Cardiac fibroblast (primary cell): ENCODE results near the gene GREM1.
A peak's percentile ranks its signal among the peaks of the same experiment; 100 is the strongest.

ENCODE experiments used
- DNase-seq, 2 donors: peaks; one replicate each; pipeline versions ENCODE4 v3.0.0 to v3.0.0-alpha.2; 2010; ENCODE audit warnings: low read depth in 2 of 2
- H3K4me3 ChIP-seq, 2 donors: replicated peaks in 1 of 2; 1 replicate in 1 of 2; 2 replicates in 1 of 2; pipeline ENCODE4 v1.5.1; 2011; ENCODE audit warnings: low read depth in 2 of 2, low read length in 2 of 2, mild to moderate bottlenecking in 2 of 2, moderate library complexity in 1 of 2
- TF ChIP-seq, protein P1 (sequence below): IDR thresholded peaks from one replicate; pipeline ENCODE4 v1.5.1; 2011; ENCODE audit warnings: low read depth, mild to moderate bottlenecking, low read length, inconsistent platforms

GREM1 gene

DNA sequence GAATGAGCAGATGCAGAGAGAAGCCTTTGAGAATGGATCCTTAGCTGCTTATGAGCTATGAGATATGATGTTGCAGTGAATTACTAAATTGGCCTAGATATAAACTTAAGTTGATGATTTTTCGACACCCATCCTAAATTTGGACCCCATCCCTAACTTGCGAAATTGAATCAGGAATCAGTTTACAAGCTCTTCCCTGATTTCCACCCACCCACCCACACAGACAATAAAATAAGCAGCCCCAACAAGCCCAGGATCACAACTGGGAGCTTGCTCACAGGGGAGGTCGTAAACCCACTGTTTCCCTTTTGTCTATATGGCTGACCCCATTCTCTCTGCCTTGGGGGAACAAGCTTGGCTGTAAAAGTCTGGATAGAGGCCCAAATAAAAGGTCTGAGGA, 57.3 kb downstream of the GREM1 start:
- DNase-seq: no peak
- TF ChIP-seq, protein P1, sequence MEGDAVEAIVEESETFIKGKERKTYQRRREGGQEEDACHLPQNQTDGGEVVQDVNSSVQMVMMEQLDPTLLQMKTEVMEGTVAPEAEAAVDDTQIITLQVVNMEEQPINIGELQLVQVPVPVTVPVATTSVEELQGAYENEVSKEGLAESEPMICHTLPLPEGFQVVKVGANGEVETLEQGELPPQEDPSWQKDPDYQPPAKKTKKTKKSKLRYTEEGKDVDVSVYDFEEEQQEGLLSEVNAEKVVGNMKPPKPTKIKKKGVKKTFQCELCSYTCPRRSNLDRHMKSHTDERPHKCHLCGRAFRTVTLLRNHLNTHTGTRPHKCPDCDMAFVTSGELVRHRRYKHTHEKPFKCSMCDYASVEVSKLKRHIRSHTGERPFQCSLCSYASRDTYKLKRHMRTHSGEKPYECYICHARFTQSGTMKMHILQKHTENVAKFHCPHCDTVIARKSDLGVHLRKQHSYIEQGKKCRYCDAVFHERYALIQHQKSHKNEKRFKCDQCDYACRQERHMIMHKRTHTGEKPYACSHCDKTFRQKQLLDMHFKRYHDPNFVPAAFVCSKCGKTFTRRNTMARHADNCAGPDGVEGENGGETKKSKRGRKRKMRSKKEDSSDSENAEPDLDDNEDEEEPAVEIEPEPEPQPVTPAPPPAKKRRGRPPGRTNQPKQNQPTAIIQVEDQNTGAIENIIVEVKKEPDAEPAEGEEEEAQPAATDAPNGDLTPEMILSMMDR: no peak

DNA sequence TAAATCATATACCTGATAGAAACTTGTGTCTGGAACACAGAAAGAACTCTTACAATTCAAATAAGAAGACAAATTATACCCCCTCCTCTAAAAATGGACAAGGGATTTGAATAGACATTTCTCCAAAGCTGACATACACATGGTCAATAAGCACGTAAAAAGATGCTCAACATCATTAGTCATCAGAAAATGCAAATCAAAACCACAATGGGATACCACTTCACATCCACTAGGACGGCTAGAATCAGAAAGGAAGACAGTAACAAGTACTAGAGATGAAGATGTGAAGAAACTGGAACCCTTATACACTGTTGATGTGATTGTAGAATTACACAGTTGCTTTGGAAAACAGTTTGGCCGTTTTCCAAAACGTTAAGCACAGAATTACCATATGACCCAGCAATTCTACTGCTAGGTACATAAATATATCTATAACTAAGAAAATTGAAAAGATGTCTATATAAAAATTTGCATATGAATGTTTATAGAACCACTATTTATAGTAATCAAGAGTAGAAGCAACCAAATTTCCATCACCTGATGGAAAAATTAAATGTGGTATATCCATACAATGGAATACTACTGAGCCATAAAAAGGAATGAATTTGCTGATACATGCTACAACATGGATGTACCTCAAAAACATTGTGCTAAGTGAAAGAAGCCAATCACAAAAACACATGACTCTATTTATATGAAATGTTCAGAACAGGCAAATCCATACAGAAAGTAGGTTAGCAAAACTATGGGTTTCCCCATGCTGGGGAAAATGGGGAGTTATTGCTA, 60.8 kb downstream of the GREM1 start:
- no peak overlapping the region for H3K4me3 ChIP-seq
- peak in 1 of 2 donors; percentile 52 for DNase-seq
- TF ChIP-seq, protein P1: no peak

More for the DNA sequence above, 57.3 kb downstream of the GREM1 start:
- no peak overlapping the region for H3K4me3 ChIP-seq

DNA sequence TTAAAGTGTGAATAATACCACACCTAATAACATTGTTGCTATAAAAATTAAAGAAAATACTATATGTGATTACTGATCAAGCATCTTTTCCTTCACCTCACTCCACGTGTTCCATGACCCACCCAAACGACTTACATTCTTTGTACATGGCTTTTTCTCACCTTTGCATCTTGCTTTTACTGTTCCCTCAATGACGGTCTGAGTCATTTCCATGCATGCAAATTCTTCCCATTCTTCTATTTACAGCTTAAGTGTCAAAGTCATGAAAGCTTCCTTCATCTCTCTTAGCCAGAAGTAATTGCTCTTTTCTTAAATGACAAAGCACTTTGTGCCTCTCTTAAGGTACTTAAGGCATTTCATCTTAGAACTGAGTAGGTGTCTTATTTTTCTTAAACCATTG, 64.0 kb downstream of the GREM1 start:
- DNase-seq: no peak
- TF ChIP-seq, protein P1: no peak
- no peak overlapping the region for H3K4me3 ChIP-seq

DNA sequence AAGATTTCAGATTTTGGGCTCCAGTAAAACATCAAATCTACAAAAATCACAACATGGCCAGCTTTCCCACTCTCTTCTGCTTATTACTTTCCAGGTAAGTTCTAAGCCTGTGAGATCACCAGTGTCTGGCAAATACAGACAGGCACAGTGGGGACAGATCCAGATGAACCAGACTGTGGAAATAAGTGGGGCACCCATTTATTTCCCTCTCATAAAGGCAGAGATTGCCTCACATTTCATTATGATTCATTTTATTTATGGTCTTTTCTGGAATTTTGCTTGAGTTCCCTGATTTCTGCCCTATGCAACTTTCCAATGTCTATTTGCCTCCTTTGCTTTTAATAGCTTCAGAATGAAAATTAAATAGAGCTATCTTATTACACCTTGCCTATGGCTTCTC, 66.8 kb downstream of the GREM1 start:
- no peak overlapping the region for H3K4me3 ChIP-seq
- TF ChIP-seq, protein P1: no peak
- no peak for DNase-seq

- no peak overlapping the region for H3K4me3 ChIP-seq
- TF ChIP-seq, protein P1: no peak
- no peak for DNase-seq
Measured at GRCh38 chr15:32786906-32787305, 69.1 kb downstream of the GREM1 start.

DNA sequence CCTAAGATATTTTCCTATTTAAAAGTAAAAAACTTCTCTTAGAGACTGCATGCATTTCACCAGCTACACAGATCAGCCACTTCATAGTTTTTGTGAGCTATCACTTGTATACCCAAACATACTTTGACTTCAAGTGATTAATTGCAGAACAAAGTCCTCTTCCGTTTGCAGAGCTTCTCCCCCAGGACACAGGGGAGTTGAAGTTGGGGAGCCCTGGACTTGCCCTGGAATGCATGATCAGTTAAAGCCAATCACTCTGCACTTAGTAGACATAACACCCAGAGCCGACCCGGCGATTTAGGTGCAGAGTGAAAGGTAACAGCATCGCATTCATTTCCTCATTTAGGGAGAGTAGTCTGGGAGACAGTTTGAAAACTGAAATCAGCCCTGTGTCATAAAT, 70.1 kb downstream of the GREM1 start:
- H3K4me3 ChIP-seq: no peak overlapping the region
- TF ChIP-seq, protein P1: no peak
- DNase-seq: no peak
